ENCODE measurements around the gene MTARC1.

Gene MTARC1

GRCh38 chr1:220786337-220787068 is at the start of gene MTARC1:
MTARC1 (plus strand) TSS chr1:220786913; CDS start chr1:220786945, 32 bp downstream.
- DNase-seq (ENCODE audit: low read depth, low spot score) = no peak

- DNase-seq (ENCODE audit: low read depth, low spot score) = no peak
These were observed 45.4 kb upstream of the MTARC1 start for GRCh38 chr1:220741349-220741748.

GRCh38 chr1:220741825-220742224 is 44.9 kb upstream of the MTARC1 start:
- no peak for DNase-seq (ENCODE audit: low read depth, low spot score)

- no peak for DNase-seq (ENCODE audit: low read depth, low spot score)
These were observed 44.2 kb upstream of the MTARC1 start for GRCh38 chr1:220742520-220742919.

- no peak for DNase-seq (ENCODE audit: low read depth, low spot score)
These were observed 39.9 kb upstream of the MTARC1 start for GRCh38 chr1:220746851-220747250.

GRCh38 chr1:220747437-220748088 is 39.1 kb upstream of the MTARC1 start:
- DNase-seq (ENCODE audit: low read depth, low spot score) = no peak

- DNase-seq (ENCODE audit: low read depth, low spot score) = no peak
These were observed 38.4 kb upstream of the MTARC1 start, which contains the start of gene MTARC2 for GRCh38 chr1:220748089-220748934. MTARC2 (plus strand) TSS chr1:220748322; CDS start chr1:220748532, 210 bp downstream.

GRCh38 chr1:220748936-220749335 is 37.8 kb upstream of the MTARC1 start:
- DNase-seq (ENCODE audit: low read depth, low spot score) = no peak

GRCh38 chr1:220750131-220750515 is 36.6 kb upstream of the MTARC1 start:
- DNase-seq (ENCODE audit: low read depth, low spot score) = no peak

- no peak for DNase-seq (ENCODE audit: low read depth, low spot score)
These were observed 35.6 kb upstream of the MTARC1 start for GRCh38 chr1:220751111-220751510.

GRCh38 chr1:220754212-220754917 is 32.3 kb upstream of the MTARC1 start:
- DNase-seq (ENCODE audit: low read depth, low spot score) = no peak

- DNase-seq (ENCODE audit: low read depth, low spot score) = no peak
These were observed 31.8 kb upstream of the MTARC1 start for GRCh38 chr1:220754918-220755295.

GRCh38 chr1:220755309-220755708 is 31.4 kb upstream of the MTARC1 start:
- no peak for DNase-seq (ENCODE audit: low read depth, low spot score)

GRCh38 chr1:220757441-220757840 is 29.3 kb upstream of the MTARC1 start:
- DNase-seq (ENCODE audit: low read depth, low spot score) = no peak

- DNase-seq (ENCODE audit: low read depth, low spot score) = no peak
These were observed 27.6 kb upstream of the MTARC1 start for GRCh38 chr1:220759147-220759546.

GRCh38 chr1:220761688-220762427 is 24.9 kb upstream of the MTARC1 start:
- no peak for DNase-seq (ENCODE audit: low read depth, low spot score)

- DNase-seq (ENCODE audit: low read depth, low spot score) = no peak
These were observed 22.0 kb upstream of the MTARC1 start for GRCh38 chr1:220764757-220765156.

GRCh38 chr1:220767312-220768125 is 19.2 kb upstream of the MTARC1 start:
- no peak for DNase-seq (ENCODE audit: low read depth, low spot score)

GRCh38 chr1:220768126-220768601 is 18.5 kb upstream of the MTARC1 start:
- no peak for DNase-seq (ENCODE audit: low read depth, low spot score)

- DNase-seq (ENCODE audit: low read depth, low spot score) = no peak
These were observed 17.5 kb upstream of the MTARC1 start for GRCh38 chr1:220769205-220769604.

Measured in activated CD4-positive, CD25-positive, alpha-beta regulatory T cell treated with anti-CD3 and anti-CD28 coated beads, Interleukin-2, amount 50 U/mL, for 16 hours (primary cell).